ENCODE measurements around the gene TMPRSS13. TPM values are rescaled to one million over a fixed set of nuclear protein-coding genes. Genes with fewer than 3 reads are reported as not detected.
A peak's percentile ranks its signal among the peaks of the same experiment; 100 is the strongest.

Gene TMPRSS13
- total RNA-seq, 1 experiment from 2014 or later: not detected

DNA sequence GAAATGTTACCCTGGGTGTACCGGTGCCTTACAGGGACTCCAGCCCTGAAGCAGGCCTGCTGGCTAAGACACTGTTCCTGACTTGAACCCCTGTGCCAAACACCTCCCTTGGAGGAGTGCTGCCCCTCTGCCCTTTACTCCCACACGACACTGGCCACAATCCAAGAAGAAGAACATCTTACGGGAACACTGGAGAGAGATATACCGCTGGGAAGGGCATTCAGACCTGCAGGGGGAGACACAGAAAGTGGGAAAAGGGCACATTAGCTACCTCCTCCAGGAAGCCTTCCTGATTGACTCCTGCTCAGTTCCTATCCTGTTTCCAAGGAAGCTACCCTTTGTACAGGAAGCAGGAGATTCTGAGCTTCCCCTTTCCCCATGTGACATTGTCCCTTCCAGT lies 18.7 kb downstream of the TMPRSS13 start:
- no peaks in the 10 kb centered on the region for H3K36me3 ChIP-seq
- no peaks in the 10 kb centered on the region for H3K27me3 ChIP-seq
- H3K9me3 ChIP-seq: no peaks in the 10 kb centered on the region
- H3K4me3 ChIP-seq: no peak overlapping the region
- DNase-seq: no peak

DNA sequence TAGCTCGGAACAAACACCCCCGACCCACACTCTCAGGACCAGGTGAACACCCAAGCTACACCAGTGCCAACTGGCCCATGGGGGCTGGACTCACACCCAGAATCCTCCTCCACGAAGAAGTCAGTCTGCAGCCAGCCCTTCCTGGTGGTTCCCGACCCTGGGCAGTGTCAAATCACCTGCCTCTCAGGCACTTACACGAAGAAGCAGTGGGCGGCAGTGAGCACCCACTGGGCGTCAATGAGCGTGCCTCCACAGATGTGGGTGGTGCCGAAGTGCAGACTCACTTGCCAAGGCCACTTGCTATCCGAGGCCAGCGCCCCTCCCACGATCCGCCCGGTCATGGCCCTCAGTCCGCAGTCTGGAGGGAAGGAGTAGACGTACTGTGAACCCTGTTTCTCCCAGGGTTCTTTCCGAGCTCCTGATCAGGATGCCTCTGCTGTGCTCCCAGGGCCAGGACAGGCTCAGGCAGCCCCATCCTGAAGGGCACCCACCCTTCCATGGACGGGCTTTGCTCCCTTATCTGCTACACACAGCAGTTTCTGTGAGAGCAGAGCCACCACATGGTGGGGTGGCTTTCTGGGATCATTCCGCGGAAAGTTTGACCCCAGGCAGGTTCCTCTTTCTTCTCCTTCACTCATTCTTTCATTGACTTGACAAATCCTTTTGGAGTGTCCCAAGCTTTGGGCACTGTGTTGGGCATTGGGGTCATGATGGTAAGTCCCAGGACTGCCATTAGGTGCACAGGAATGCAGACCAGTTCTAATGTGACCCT lies 19.4 kb downstream of the TMPRSS13 start:
- no peak for DNase-seq
- no peaks in the 10 kb centered on the region for H3K27me3 ChIP-seq
- H3K36me3 ChIP-seq: no peaks in the 10 kb centered on the region
- H3K9me3 ChIP-seq: no peaks in the 10 kb centered on the region
- no peak overlapping the region for H3K4me3 ChIP-seq

GRCh38 chr11:117908959-117909610 lies 20.1 kb downstream of the TMPRSS13 start:
- no peak for DNase-seq
- H3K9me3 ChIP-seq: no peaks in the 10 kb centered on the region

DNA sequence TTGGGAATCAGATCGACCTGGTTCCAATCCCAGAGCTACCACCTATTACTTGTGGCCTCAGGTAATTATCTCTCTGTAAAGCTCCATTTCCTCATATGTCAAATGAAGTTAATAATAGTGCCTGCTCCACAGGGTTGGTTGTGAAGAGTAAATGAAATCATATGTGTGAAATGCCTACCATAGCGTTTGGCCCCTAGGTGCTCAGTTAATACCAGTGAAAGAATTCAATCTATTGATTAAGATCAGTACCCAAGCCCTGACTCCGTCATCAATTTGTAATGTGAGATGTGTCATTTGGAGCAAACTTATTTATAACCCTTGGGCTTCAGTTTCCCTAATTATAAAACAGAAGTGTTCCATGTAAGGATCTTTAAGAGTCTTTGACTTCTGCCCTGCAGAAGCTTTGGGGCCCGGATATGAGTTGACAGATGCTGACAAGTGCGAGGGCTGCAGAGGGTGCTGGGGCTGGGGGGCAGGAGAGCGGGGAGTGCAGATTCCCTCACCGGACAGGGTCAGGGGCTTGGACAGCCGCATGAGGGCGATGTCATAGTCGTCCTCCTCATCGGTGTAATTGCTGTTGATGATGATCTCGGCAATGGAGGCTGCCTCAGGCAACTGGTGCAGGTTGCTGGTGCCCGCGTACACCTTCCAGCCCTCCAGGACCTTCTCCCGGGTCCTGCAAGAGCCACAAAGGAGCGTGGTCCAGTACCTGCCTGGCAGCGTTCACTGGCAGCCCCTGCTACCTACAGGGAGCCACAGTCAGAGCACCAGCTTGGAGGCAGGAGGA lies 20.9 kb downstream of the TMPRSS13 start:
- Histone ChIP-seq H3K27me3 (no peaks in the 10 kb centered on the region), H3K36me3 (no peaks in the 10 kb centered on the region), H3K4me3 (no peak overlapping the region), H3K9me3 (no peaks in the 10 kb centered on the region)
- DNase-seq: no peak

More at GRCh38 chr11:117908959-117909610, 20.1 kb downstream of the TMPRSS13 start:
- no peak overlapping the region for H3K4me3 ChIP-seq
- no peaks in the 10 kb centered on the region for H3K36me3 ChIP-seq
- no peaks in the 10 kb centered on the region for H3K27me3 ChIP-seq

DNA sequence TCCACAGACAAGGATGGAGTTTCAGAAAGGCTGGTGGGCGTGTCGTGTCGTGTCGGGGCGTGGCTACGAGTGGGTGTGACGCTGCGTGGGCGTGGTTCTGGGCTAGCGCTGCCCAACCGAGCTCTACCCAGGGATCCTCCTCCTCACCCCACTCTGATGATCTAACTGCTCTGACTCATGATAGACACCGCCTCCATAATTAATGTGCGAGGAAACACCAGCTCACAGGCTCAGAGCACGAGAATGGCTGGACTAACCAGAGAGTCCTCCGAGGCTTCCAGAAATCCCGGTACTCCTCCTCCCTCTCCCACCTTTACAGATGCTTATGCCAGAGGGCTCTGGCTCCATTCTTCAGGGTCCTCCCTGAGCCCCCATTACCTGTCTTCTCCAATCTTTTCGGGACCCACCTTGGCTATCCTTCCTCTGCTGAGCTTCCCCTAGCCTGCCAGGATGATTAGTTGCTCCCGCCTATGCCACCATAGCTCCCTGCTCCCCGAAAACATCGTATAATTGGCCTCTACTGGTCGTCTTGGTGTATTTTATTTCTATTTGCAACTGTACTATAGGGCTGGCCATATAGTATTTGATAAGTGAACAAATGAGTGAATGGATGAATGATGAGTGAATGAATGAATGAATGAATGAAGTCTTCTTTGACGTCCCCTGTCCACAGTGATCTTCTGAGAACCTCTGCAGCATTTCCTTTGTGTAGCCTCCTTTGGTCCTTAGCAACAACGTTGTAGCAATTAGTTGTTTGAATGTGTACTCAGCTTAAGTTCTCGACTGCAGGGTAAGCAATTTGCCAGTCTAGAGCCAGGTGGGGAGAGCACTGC lies 21.7 kb downstream of the TMPRSS13 start:
- no peaks in the 10 kb centered on the region for H3K36me3 ChIP-seq
- no peaks in the 10 kb centered on the region for H3K27me3 ChIP-seq
- H3K9me3 ChIP-seq: no peaks in the 10 kb centered on the region
- peak; percentile 86 for DNase-seq
- H3K4me3 ChIP-seq: peak overlapping the region; percentile 18

GRCh38 chr11:117906710-117907109 lies 22.5 kb downstream of the TMPRSS13 start:
- H3K36me3 ChIP-seq: no peaks in the 10 kb centered on the region
- no peak for DNase-seq
- no peaks in the 10 kb centered on the region for H3K9me3 ChIP-seq
- H3K27me3 ChIP-seq: no peaks in the 10 kb centered on the region
- no peak overlapping the region for H3K4me3 ChIP-seq

GRCh38 chr11:117906126-117906525 lies 23.1 kb downstream of the TMPRSS13 start:
- Histone ChIP-seq H3K36me3 (no peaks in the 10 kb centered on the region), H3K27me3 (no peaks in the 10 kb centered on the region), H3K9me3 (no peaks in the 10 kb centered on the region), H3K4me3 (no peak overlapping the region)
- DNase-seq: no peak

- no peak for DNase-seq
- Histone ChIP-seq H3K4me3 (no peak overlapping the region), H3K27me3 (no peaks in the 10 kb centered on the region), H3K36me3 (no peaks in the 10 kb centered on the region), H3K9me3 (no peaks in the 10 kb centered on the region)
Measured at GRCh38 chr11:117905524-117905923, 23.7 kb downstream of the TMPRSS13 start.

DNA sequence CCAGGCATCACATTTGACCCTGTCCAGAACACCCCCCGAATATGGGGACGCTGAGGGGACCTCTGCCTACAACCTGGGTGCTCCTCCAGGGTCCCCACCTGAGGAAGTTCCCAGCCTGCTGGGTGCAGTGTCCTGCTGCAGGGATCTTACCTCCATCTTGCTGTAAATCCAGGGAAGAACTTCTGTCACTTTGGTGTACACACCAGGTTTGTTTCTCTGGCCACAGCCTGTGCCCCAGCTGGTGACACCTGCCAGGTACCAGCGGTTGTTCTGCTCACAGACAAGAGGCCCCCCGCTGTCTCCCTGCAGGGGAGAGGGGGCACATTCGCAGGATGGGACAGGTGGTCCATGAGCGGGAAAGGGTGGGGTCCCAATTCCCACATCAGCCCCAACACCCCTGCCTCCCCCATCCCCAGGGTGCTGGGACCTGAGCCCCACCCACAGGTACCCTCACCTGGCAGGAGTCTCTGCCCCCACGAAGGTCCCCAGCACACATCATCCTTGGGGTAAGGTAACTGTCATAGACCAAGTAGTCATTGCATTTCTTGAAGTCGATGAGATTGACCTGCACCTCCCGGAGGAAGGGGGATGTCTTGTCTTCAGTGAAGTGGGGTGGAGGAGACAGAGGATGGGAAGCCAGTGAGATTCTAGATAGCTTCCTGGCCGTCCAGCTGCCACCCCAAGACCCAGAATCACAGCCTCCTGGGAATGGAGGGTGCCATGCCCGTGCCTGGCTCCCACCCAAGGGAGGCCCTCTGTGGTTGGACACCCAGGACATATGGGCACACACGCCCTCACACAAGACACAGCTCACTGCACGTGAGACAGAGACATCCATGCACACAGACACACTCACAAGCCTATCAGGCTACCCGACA lies 25.5 kb downstream of the TMPRSS13 start:
- H3K27me3 ChIP-seq: no peaks in the 10 kb centered on the region
- no peaks in the 10 kb centered on the region for H3K9me3 ChIP-seq
- DNase-seq: no peak
- no peak overlapping the region for H3K4me3 ChIP-seq
- H3K36me3 ChIP-seq: no peaks in the 10 kb centered on the region

- Histone ChIP-seq H3K9me3 (no peaks in the 10 kb centered on the region), H3K4me3 (no peak overlapping the region), H3K36me3 (no peaks in the 10 kb centered on the region), H3K27me3 (no peaks in the 10 kb centered on the region; the same call in 1 of the 2 replicates)
- DNase-seq: no peak
Measured at GRCh38 chr11:117902001-117902845, 27.0 kb downstream of the TMPRSS13 start.

DNA sequence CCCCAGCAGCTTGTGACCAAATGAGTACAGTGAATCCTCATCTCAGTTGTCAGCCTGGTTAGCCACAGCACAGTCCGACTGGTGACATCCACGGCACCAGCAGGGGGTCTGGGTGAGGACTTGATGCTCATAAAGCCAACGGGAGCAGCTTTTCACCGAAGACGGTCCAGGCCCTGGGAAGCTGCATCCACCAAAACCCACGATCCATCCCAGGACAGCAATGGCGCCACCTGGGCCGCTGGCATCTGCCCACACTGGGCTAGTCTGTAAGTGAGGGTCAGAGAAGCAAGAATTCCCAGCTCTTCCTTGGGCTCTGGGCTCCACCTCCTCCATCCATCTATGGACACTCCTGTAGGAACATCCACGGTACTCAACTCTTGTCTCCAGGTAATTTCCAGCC lies 27.6 kb downstream of the TMPRSS13 start:
- no peak for DNase-seq
- H3K27me3 ChIP-seq: no peaks in the 10 kb centered on the region; the same call in 1 of the 2 replicates
- H3K36me3 ChIP-seq: no peaks in the 10 kb centered on the region
- H3K9me3 ChIP-seq: no peaks in the 10 kb centered on the region
- no peak overlapping the region for H3K4me3 ChIP-seq

- no peaks in the 10 kb centered on the region for H3K36me3 ChIP-seq
- H3K9me3 ChIP-seq: no peaks in the 10 kb centered on the region
- no peaks in the 10 kb centered on the region; the same call in 1 of the 2 replicates for H3K27me3 ChIP-seq
- no peak overlapping the region for H3K4me3 ChIP-seq
- DNase-seq: no peak
Measured at GRCh38 chr11:117900720-117901440, 28.3 kb downstream of the TMPRSS13 start.

DNA sequence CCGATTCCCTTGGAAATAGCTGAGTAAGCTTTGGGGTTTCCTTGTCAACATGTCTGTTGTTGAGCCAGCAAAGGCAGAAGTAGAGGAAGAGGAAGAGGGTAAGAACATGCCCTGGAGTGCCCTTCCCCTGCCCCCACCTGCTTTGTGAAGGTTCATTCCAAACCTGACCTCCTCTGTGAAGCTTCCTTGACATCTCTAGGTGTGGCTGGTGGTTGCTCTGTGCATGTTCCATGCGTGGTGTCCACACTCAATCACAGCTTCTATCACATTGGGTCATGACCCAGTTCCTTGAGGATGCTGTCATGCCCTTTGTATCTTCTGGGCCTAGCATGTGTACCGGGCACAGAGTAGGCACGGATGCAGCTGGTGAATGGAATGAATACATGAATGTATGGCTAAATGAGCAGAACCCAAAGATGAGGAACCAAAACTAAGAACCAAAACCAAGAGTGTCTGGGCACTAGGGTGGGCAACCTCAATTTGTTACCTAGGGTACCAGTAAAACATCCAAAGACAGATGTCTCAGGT lies 29.0 kb downstream of the TMPRSS13 start:
- Histone ChIP-seq H3K4me3 (no peak overlapping the region), H3K36me3 (no peaks in the 10 kb centered on the region), H3K9me3 (no peaks in the 10 kb centered on the region), H3K27me3 (no peaks in the 10 kb centered on the region; the same call in 1 of the 2 replicates)
- DNase-seq: no peak

- Histone ChIP-seq H3K27me3 (peaks cover 4% of the 10 kb centered on the region; the same call in 1 of the 2 replicates), H3K4me3 (no peak overlapping the region), H3K36me3 (no peaks in the 10 kb centered on the region), H3K9me3 (no peaks in the 10 kb centered on the region)
- no peak for DNase-seq
Measured at GRCh38 chr11:117898059-117898458, 31.1 kb downstream of the TMPRSS13 start.

Measured in MG63 (cell line).